SK-N-SH treated with all-trans-retinoic acid at 6 μM for 48 hours (cell line): ENCODE results near the gene EPN1.

Source experiments
- ARNTL ChIP-seq: fragments of 450-650 bp; formaldehyde crosslinking; IDR thresholded peaks from 2 replicates; pipeline ENCODE4 v1.5.0; 2020; ENCODE audit warnings: low read depth, mild to moderate bottlenecking, moderate library complexity, borderline replicate concordance
- BACH2 ChIP-seq: fragments of 250-450 bp; sonication (Bioruptor Pico); IDR thresholded peaks from 2 replicates; pipeline ENCODE4 v1.9.0; 2021; ENCODE audit warnings: mild to moderate bottlenecking, borderline replicate concordance
- ESRRG ChIP-seq: fragments of 250-450 bp; sonication (Bioruptor Pico); IDR thresholded peaks from 2 replicates; pipeline ENCODE4 v1.6.1; 2021; ENCODE audit warnings: mild to moderate bottlenecking
- ISL1 ChIP-seq: fragments of 250-450 bp; sonication (Bioruptor Pico); IDR thresholded peaks from 2 replicates; pipeline ENCODE4 v2.1.2; 2022; ENCODE audit warnings: mild to moderate bottlenecking, moderate library complexity
- TCF4 ChIP-seq: fragments of 250-450 bp; sonication (Bioruptor Pico); IDR thresholded peaks from 2 replicates; pipeline ENCODE4 v1.8.0; 2021; ENCODE audit warnings: mild to moderate bottlenecking, moderate library complexity, borderline replicate concordance
- ZFP30 ChIP-seq: fragments of 450-650 bp; formaldehyde crosslinking; IDR thresholded peaks from 2 replicates; pipeline ENCODE4 v1.5.0; 2022; ENCODE audit warnings: mild to moderate bottlenecking, moderate library complexity
- ZNF565 ChIP-seq: fragments of 450-650 bp; formaldehyde crosslinking; conservative IDR thresholded peaks from 2 replicates; pipeline ENCODE4 v1.5.0; 2020; ENCODE audit warnings: low read depth, mild to moderate bottlenecking, moderate library complexity
- TF ChIP-seq, protein P1 (sequence below): fragments of 250-450 bp; sonication (Bioruptor Pico); IDR thresholded peaks from 2 replicates; pipeline ENCODE4 v1.8.0; 2020; ENCODE audit warnings: mild to moderate bottlenecking, moderate library complexity, borderline replicate concordance
- TF ChIP-seq, protein P2 (sequence below): fragments of 250-450 bp; sonication (Bioruptor Pico); IDR thresholded peaks from 2 replicates; pipeline ENCODE4 v1.5.1; 2021; ENCODE audit warnings: mild to moderate bottlenecking, moderate library complexity
- TF ChIP-seq, protein P3 (sequence below): fragments of 250-450 bp; sonication (Bioruptor Pico); IDR thresholded peaks from 2 replicates; pipeline ENCODE4 v1.5.0; 2020; ENCODE audit warnings: mild to moderate bottlenecking, moderate library complexity
- TF ChIP-seq, protein P4 (sequence below): fragments of 250-450 bp; sonication (Bioruptor Pico); IDR thresholded peaks from 2 replicates; pipeline ENCODE4 v1.5.1; 2020; ENCODE audit warnings: low read depth, mild to moderate bottlenecking, moderate library complexity

DNA sequence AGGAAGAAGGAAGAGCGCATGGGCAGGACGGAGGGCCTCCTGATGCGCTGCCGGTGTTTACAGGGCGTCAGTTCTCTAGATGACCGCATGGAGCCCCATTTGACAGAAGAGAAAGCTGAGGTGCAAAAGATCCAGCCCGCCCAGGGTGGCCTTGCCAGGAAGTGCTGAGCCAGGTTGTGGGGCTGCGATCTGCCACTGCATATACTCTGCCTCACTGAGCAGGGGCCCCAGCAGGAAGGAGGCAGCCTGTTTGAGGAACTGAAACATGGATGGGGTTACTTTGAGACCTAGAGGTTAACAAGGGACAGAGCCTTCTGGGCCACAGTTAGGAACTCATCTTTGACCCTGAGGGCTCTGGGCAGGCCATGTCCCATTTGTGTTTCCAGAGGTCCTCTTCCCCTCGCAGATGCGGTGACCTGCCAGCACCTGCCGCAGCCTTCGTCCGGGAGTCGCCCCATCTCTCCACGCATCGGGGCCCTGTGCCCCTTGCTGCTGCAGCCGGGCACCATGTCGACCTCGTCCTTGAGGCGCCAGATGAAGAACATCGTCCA is 3.2 kb downstream of the EPN1 start:
- TF ChIP-seq TCF4 (CRISPR knock-in tag): no peak
- no peak for TF ChIP-seq ARNTL
- no peak for TF ChIP-seq ESRRG (CRISPR knock-in tag)
- TF ChIP-seq ZFP30 (CRISPR knock-in tag): no peak
- no peak for TF ChIP-seq ISL1
- no peak for TF ChIP-seq ZNF565
- TF ChIP-seq, protein P1, sequence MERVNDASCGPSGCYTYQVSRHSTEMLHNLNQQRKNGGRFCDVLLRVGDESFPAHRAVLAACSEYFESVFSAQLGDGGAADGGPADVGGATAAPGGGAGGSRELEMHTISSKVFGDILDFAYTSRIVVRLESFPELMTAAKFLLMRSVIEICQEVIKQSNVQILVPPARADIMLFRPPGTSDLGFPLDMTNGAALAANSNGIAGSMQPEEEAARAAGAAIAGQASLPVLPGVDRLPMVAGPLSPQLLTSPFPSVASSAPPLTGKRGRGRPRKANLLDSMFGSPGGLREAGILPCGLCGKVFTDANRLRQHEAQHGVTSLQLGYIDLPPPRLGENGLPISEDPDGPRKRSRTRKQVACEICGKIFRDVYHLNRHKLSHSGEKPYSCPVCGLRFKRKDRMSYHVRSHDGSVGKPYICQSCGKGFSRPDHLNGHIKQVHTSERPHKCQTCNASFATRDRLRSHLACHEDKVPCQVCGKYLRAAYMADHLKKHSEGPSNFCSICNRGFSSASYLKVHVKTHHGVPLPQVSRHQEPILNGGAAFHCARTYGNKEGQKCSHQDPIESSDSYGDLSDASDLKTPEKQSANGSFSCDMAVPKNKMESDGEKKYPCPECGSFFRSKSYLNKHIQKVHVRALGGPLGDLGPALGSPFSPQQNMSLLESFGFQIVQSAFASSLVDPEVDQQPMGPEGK (CRISPR knock-in tag): no peak
- TF ChIP-seq, protein P2, sequence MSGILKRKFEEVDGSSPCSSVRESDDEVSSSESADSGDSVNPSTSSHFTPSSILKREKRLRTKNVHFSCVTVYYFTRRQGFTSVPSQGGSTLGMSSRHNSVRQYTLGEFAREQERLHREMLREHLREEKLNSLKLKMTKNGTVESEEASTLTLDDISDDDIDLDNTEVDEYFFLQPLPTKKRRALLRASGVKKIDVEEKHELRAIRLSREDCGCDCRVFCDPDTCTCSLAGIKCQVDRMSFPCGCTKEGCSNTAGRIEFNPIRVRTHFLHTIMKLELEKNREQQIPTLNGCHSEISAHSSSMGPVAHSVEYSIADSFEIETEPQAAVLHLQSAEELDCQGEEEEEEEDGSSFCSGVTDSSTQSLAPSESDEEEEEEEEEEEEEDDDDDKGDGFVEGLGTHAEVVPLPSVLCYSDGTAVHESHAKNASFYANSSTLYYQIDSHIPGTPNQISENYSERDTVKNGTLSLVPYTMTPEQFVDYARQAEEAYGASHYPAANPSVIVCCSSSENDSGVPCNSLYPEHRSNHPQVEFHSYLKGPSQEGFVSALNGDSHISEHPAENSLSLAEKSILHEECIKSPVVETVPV: no peak
- TF ChIP-seq, protein P3, sequence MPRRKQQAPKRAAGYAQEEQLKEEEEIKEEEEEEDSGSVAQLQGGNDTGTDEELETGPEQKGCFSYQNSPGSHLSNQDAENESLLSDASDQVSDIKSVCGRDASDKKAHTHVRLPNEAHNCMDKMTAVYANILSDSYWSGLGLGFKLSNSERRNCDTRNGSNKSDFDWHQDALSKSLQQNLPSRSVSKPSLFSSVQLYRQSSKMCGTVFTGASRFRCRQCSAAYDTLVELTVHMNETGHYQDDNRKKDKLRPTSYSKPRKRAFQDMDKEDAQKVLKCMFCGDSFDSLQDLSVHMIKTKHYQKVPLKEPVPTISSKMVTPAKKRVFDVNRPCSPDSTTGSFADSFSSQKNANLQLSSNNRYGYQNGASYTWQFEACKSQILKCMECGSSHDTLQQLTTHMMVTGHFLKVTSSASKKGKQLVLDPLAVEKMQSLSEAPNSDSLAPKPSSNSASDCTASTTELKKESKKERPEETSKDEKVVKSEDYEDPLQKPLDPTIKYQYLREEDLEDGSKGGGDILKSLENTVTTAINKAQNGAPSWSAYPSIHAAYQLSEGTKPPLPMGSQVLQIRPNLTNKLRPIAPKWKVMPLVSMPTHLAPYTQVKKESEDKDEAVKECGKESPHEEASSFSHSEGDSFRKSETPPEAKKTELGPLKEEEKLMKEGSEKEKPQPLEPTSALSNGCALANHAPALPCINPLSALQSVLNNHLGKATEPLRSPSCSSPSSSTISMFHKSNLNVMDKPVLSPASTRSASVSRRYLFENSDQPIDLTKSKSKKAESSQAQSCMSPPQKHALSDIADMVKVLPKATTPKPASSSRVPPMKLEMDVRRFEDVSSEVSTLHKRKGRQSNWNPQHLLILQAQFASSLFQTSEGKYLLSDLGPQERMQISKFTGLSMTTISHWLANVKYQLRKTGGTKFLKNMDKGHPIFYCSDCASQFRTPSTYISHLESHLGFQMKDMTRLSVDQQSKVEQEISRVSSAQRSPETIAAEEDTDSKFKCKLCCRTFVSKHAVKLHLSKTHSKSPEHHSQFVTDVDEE (CRISPR knock-in tag): no peak
- TF ChIP-seq, protein P4, sequence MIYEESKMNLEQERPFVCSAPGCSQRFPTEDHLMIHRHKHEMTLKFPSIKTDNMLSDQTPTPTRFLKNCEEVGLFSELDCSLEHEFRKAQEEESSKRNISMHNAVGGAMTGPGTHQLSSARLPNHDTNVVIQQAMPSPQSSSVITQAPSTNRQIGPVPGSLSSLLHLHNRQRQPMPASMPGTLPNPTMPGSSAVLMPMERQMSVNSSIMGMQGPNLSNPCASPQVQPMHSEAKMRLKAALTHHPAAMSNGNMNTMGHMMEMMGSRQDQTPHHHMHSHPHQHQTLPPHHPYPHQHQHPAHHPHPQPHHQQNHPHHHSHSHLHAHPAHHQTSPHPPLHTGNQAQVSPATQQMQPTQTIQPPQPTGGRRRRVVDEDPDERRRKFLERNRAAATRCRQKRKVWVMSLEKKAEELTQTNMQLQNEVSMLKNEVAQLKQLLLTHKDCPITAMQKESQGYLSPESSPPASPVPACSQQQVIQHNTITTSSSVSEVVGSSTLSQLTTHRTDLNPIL (CRISPR knock-in tag): no peak
- TF ChIP-seq BACH2 (CRISPR knock-in tag): no peak
